Stimulated activated CD4-positive, alpha-beta T cell treated with anti-CD3 and anti-CD28 coated beads, Interleukin-2, amount 100 ng/mL, for 48 hours (primary cell): ENCODE results near the gene UBE2L5.

Experiments used
- DNase-seq, 2 donors: peaks; one replicate each; pipeline ENCODE4 v3.0.0-alpha.2; 2020

UBE2L5 gene

GRCh38 chr13:30422054-30422839 lies at the start of gene UBE2L5:
TSS of gene UBE2L5 (plus strand) at chr13:30422493. CDS start at chr13:30427991, 5,498 bp downstream.
- peak; percentile 55 to 66 for DNase-seq

GRCh38 chr13:30373727-30374126 lies 48.6 kb upstream of the UBE2L5 start:
- DNase-seq, result no peak

GRCh38 chr13:30375265-30375835 lies 46.9 kb upstream of the UBE2L5 start:
- DNase-seq, result no peak

- no peak for DNase-seq
These were observed 45.6 kb upstream of the UBE2L5 start for GRCh38 chr13:30376426-30377311.

- no peak for DNase-seq
These were observed 45.0 kb upstream of the UBE2L5 start for GRCh38 chr13:30377312-30377685.

GRCh38 chr13:30378191-30378590 lies 44.1 kb upstream of the UBE2L5 start:
- DNase-seq, result no peak

GRCh38 chr13:30381049-30381448 lies 41.2 kb upstream of the UBE2L5 start:
- DNase-seq, result no peak

- DNase-seq, result no peak
These were observed 39.3 kb upstream of the UBE2L5 start for GRCh38 chr13:30382836-30383525.

GRCh38 chr13:30388406-30389283 lies 33.6 kb upstream of the UBE2L5 start:
- DNase-seq, result no peak

GRCh38 chr13:30391956-30392680 lies 30.2 kb upstream of the UBE2L5 start:
- no peak for DNase-seq

GRCh38 chr13:30392681-30393045 lies 29.6 kb upstream of the UBE2L5 start:
- DNase-seq, result no peak

GRCh38 chr13:30394751-30395191 lies 27.5 kb upstream of the UBE2L5 start:
- DNase-seq, result no peak

GRCh38 chr13:30395192-30396158 lies 26.8 kb upstream of the UBE2L5 start:
- peak; percentile 47 to 53 for DNase-seq

GRCh38 chr13:30396434-30397075 lies 25.7 kb upstream of the UBE2L5 start:
- no peak for DNase-seq

- no peak for DNase-seq
These were observed 23.7 kb upstream of the UBE2L5 start for GRCh38 chr13:30398601-30399072.

GRCh38 chr13:30400376-30400775 lies 21.9 kb upstream of the UBE2L5 start:
- DNase-seq, result no peak

GRCh38 chr13:30401347-30401746 lies 20.9 kb upstream of the UBE2L5 start:
- DNase-seq, result no peak

GRCh38 chr13:30403456-30403855 lies 18.8 kb upstream of the UBE2L5 start:
- no peak for DNase-seq

GRCh38 chr13:30404207-30404606 lies 18.1 kb upstream of the UBE2L5 start:
- DNase-seq, result no peak
